Activated CD8-positive, alpha-beta T cell treated with anti-CD3 and anti-CD28 coated beads for 36 hours (primary cell): Measurements from ENCODE around the gene ATG9B. TPM values are rescaled to one million over a fixed set of nuclear protein-coding genes. Genes with fewer than 3 reads are reported as not detected.

Experiments
- ATAC-seq: fragments of 200-7000 bp; cut with Tn5 transposase; one replicate; pipeline ENCODE4 v1.10.0; 2021; ENCODE audit warnings: mild to moderate bottlenecking, moderate library complexity
- CTCF ChIA-PET: fragments of 350-600 bp; sonication (Branson Sonifier 250); formaldehyde crosslinking; loops from one replicate; lab custom pipeline; 2021; ENCODE audit warnings: antibody characterized with exemption; lab: Charles Lee
- POLR2A ChIA-PET: fragments of 350-600 bp; sonication (Branson Sonifier 250); formaldehyde crosslinking; loops from one replicate; lab custom pipeline; 2021; ENCODE audit warnings: antibody characterized with exemption; lab: Charles Lee
- DNase-seq: peaks from one replicate; pipeline ENCODE4 v3.0.0-alpha.2; 2020
- H3K27ac Mint-ChIP-seq: one replicate; pipeline ENCODE4 v1.8.0; 2021; ENCODE audit warnings: mild to moderate bottlenecking, mixed read lengths
- H3K27me3 Mint-ChIP-seq: one replicate; pipeline ENCODE4 v1.8.0; 2021; ENCODE audit warnings: mixed read lengths
- H3K36me3 Mint-ChIP-seq: one replicate; pipeline ENCODE4 v1.8.0; 2021; ENCODE audit warnings: low read depth, mixed read lengths
- H3K4me1 Mint-ChIP-seq: one replicate; pipeline ENCODE4 v1.8.0; 2021; ENCODE audit warnings: low read depth, mixed read lengths
- H3K4me3 Mint-ChIP-seq: one replicate; pipeline ENCODE4 v1.8.0; 2021; ENCODE audit warnings: mild to moderate bottlenecking, moderate library complexity, mixed read lengths
- H3K9me3 Mint-ChIP-seq: one replicate; pipeline ENCODE4 v1.8.0; 2021; ENCODE audit warnings: mixed read lengths
- intact Hi-C: fragments of 100-400 bp; cut with micrococcal nuclease; formaldehyde crosslinking; loops from one replicate; pipeline ENCODE4 v1.10.0; 2022
- total RNA-seq, 2 experiments: library from RNA; stranded (reverse); gene quantifications; one replicate each; pipeline ENCODE4 v1.2.3, GENCODE V29; 2021
- TF ChIP-seq, protein P1 (sequence below): fragments of 200-600 bp; IDR thresholded peaks from one replicate; pipeline ENCODE4 v1.8.0; 2022; ENCODE audit warnings: antibody characterized with exemption, mild to moderate bottlenecking

The ATG9B gene
- total RNA-seq, 2 experiments from 2014 or later, result 12.6 to 14.0 TPM

DNA sequence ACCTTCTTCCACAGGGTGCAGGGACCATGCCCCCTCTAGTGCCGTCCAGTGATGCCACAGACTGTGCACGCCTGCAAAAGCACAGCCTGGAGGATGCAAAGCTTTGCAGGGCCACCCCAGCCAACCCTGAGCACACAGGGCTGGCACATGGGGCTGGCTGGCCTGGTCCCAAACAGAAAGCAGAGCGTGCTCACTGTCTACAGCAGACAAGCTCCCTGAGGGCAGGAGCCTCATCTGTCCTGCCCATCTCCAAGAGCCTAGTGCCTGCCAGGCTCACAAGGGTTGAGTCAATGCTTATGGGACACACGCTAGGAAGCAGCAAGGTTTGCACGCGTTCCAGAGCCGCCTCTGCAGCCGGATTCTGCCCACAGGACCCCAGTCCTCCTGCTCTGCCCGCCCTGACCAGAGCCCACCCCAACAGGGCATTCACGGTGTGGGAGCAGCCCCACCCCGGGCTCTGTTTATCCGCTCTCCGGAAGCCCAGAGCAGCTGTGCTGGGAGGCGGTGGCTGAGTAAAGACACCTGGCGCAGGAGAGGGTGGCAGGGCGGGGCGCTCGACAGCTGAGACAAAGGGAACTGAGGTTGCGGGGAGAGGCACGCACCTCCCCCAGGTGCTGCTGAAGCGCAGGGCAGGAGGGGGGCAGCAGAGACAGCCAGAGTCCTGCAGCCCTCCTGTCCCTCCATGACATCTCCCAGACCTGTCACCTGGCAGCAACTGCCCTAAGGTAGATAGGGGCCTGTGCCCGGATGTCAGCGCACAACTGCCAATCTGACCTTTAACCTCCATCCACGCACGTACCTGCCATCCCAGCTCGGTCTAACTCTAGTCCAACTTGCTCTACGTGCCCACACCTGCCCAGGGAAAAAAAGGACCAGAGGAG is 50.5 kb downstream of the ATG9B start:
- no peaks in the 10 kb centered on the region for H3K9me3 Mint-ChIP-seq
- ChIA-PET CTCF (interaction anchor here (0.8 to 5.3 kb wide), 5 partner anchors 11 to 270 kb away, joined by 3 to 34 read pairs (median 9); no protein-coding TSS in a partner anchor), POLR2A (no interaction called here)
- peak overlapping the region; percentile 77 for H3K4me3 Mint-ChIP-seq
- H3K4me1 Mint-ChIP-seq, result peaks cover 24% of the 10 kb centered on the region
- TF ChIP-seq, protein P1, sequence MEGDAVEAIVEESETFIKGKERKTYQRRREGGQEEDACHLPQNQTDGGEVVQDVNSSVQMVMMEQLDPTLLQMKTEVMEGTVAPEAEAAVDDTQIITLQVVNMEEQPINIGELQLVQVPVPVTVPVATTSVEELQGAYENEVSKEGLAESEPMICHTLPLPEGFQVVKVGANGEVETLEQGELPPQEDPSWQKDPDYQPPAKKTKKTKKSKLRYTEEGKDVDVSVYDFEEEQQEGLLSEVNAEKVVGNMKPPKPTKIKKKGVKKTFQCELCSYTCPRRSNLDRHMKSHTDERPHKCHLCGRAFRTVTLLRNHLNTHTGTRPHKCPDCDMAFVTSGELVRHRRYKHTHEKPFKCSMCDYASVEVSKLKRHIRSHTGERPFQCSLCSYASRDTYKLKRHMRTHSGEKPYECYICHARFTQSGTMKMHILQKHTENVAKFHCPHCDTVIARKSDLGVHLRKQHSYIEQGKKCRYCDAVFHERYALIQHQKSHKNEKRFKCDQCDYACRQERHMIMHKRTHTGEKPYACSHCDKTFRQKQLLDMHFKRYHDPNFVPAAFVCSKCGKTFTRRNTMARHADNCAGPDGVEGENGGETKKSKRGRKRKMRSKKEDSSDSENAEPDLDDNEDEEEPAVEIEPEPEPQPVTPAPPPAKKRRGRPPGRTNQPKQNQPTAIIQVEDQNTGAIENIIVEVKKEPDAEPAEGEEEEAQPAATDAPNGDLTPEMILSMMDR, result no peak
- DNase-seq (peak; percentile 27), ATAC-seq (no peak)
- peaks cover 20% of the 10 kb centered on the region for H3K27me3 Mint-ChIP-seq
- no peak overlapping the region for H3K27ac Mint-ChIP-seq
- intact Hi-C loops, result no loop called here
- H3K36me3 Mint-ChIP-seq, result no peaks in the 10 kb centered on the region

DNA sequence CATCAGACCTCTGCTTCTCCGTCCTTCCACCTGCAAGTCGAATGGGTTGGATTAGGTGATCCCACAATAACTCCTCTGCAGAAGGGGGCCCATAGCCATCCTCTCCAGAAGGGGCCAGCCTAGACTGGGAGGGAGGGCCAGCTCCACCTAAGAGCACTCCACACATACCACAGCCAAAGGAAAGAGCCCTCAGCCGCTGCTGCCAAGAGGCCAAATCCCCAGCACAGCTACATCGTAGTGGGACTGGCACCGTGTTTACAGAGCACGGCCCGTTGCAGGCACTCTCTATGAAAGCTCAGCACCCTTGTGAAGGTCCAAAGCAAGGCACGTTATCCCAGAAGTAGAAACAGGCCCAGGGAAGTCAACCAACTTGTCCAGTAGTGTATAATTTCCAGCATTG is 51.6 kb downstream of the ATG9B start:
- Mint-ChIP-seq H3K27me3 (peaks cover 15% of the 10 kb centered on the region), H3K4me3 (no peak overlapping the region), H3K4me1 (peaks cover 18% of the 10 kb centered on the region), H3K9me3 (no peaks in the 10 kb centered on the region), H3K27ac (no peak overlapping the region), H3K36me3 (no peaks in the 10 kb centered on the region)
- no peak for ATAC-seq
- TF ChIP-seq, protein P1, result no peak
- intact Hi-C loops, result no loop called here
- no peak for DNase-seq
- ChIA-PET POLR2A (no interaction called here), CTCF (interaction anchor here (1.0 to 5.3 kb wide), 3 partner anchors 10 to 74 kb away, joined by 3 to 34 read pairs (median 24); no protein-coding TSS in a partner anchor)

DNA sequence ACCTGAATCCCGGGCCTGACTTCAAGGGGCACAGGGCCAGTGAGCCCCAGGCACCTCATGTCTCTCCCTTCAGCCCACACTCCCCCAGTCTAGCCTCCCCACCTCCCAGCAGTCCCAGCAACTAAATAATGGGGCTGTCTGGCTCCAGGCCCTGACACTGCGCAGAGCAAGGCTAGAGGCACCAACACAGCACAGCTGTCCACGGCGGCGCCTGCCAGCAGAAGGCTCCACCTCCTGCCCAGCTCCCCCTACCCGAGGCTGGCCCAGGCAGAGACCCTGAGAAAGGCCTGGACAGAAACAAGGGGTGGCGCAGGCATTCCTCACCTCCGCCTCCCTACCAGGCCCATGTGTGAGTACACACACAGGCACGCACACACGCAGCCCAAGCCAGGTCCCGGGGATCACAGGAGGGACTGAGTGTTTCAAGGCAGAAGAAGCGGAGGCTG is 52.2 kb downstream of the ATG9B start:
- H3K27ac Mint-ChIP-seq, result no peak overlapping the region
- H3K36me3 Mint-ChIP-seq, result no peaks in the 10 kb centered on the region
- H3K9me3 Mint-ChIP-seq, result no peaks in the 10 kb centered on the region
- ATAC-seq (no peak), DNase-seq (no peak)
- H3K27me3 Mint-ChIP-seq, result peaks cover 9% of the 10 kb centered on the region
- POLR2A ChIA-PET, result no interaction called here
- no peak overlapping the region for H3K4me3 Mint-ChIP-seq
- CTCF ChIA-PET, result interaction anchor here (0.9 kb wide), 1 partner anchor 47 kb away, joined by 3 read pairs; no protein-coding TSS in a partner anchor
- TF ChIP-seq, protein P1, result no peak
- peaks cover 15% of the 10 kb centered on the region for H3K4me1 Mint-ChIP-seq
- intact Hi-C loops, result no loop called here

DNA sequence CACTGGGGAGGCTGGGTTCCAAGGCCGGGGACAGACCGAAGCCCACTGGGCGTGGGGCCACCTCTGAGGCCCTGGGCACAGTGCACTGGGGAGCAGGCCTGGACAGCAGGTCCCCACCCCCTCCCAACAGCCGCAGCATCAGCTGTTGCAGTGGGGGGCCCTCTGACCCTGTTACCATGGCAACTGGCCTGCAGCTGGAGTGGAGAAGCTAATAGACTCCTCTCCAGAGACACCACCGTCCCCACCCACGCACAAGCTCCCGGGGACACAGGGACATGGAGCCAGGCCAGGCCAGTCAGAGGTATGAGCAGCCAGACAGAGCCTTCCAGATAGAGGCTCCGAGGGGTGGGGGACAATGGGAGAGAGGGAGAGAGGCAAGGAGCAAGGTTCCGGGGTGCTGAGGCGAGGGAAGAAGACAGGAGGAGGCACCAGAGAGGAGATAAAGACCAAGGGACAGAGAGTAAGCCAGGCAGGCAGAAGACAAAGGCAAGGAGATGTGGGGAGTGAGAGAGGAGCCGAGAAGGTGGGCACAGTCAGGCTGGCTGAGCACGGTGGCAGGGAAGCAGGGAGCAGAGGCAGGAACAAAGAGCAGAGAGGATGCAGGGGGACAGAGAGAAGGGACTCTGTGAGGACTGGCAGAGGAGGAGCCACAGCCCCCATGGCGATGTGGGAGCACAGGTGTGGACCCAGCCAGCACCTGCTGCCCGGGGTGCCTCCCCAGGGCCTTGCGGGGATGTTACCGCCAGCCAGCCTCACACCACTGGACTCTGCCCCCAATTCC is 52.9 kb downstream of the ATG9B start:
- ChIA-PET CTCF (interaction anchor here (0.9 to 1.1 kb wide), 3 partner anchors 9 to 47 kb away, joined by 3 to 5 read pairs (median 3); no protein-coding TSS in a partner anchor), POLR2A (no interaction called here)
- Mint-ChIP-seq H3K9me3 (no peaks in the 10 kb centered on the region), H3K36me3 (no peaks in the 10 kb centered on the region), H3K27me3 (peaks cover 5% of the 10 kb centered on the region), H3K4me1 (peaks cover 14% of the 10 kb centered on the region), H3K27ac (no peak overlapping the region), H3K4me3 (no peak overlapping the region)
- intact Hi-C loops, result no loop called here
- TF ChIP-seq, protein P1, result no peak
- DNase-seq (no peak), ATAC-seq (no peak)
